Globus pallidus (tissue), 1 donor: Measurements from ENCODE around the gene BMPER.

Experiments
- DNase-seq: peaks from one replicate; pipeline ENCODE4 v3.0.0-alpha.2; 2015; ENCODE audit warnings: low spot score

Gene BMPER

GRCh38 chr7:34181271-34181958, 276.1 kb downstream of the BMPER start:
- DNase-seq = no peak

GRCh38 chr7:34184466-34184865, 279.1 kb downstream of the BMPER start:
- no peak for DNase-seq

GRCh38 chr7:34187798-34188307, 282.5 kb downstream of the BMPER start:
- DNase-seq = no peak

- no peak for DNase-seq
Observed at GRCh38 chr7:34189031-34189430, 283.7 kb downstream of the BMPER start.

GRCh38 chr7:34190299-34190698, 285.0 kb downstream of the BMPER start:
- DNase-seq = peak; percentile 24

GRCh38 chr7:34191162-34191561, 285.8 kb downstream of the BMPER start:
- no peak for DNase-seq

- DNase-seq = peak; percentile 32
Observed at GRCh38 chr7:34191771-34192479, 286.6 kb downstream of the BMPER start.

- DNase-seq = no peak
Observed at GRCh38 chr7:34192906-34193305, 287.6 kb downstream of the BMPER start.

- no peak for DNase-seq
Observed at GRCh38 chr7:34198231-34198641, 292.9 kb downstream of the BMPER start.
